Measurements from ENCODE around the gene ARID3A. TPM values are rescaled to one million over a fixed set of nuclear protein-coding genes. Genes with fewer than 3 reads are reported as not detected.

Gene ARID3A
- total and polyA plus RNA-seq, 2 of the 8 experiments (the other 6 are each of a cell fraction or from before 2014, with no cell fraction given) = 40.5 to 77.4 TPM

GRCh38 chr19:902446-903226 is 23.2 kb upstream of the ARID3A start:
- no peak overlapping the region for H3K4me3 ChIP-seq (ENCODE audit: extremely low read depth in 1 of 4, insufficient read depth in 2 of 4, low read depth in 3 of 4, low read length in 4 of 4)
- POLR2A ChIA-PET (ENCODE audit: partially characterized antibody) = interaction anchor here (0.6 to 1.4 kb wide), 10 partner anchors 8 to 125 kb away, joined by 3 to 5 read pairs (median 4); partner anchors contain the start of genes PTBP1 and WDR18
- CTCF ChIA-PET (ENCODE audit: partially characterized antibody) = interaction anchor here (0.7 to 2.2 kb wide), 5 partner anchors 10 to 133 kb away, joined by 3 to 8 read pairs (median 6); partner anchors contain the start of genes MED16 and RNU6-9

More at GRCh38 chr19:902446-903226, 23.2 kb upstream of the ARID3A start:
- H3K27ac ChIP-seq (ENCODE audit: low read depth, low read length) = no peak overlapping the region
- peaks cover 0 to 10% (median 4%) of the 10 kb centered on the region in 4 experiments; a peak in 4 of 7 replicates for H3K4me1 ChIP-seq (replicated peaks in 1 of 4; ENCODE audit: control insufficient read depth in 3 of 4, insufficient read depth in 4 of 4, low read length in 3 of 4)
- H2BK20ac ChIP-seq (ENCODE audit: low read length) = no peak overlapping the region
- H3K4me2 ChIP-seq (ENCODE audit: insufficient read depth in 1 of 2, low read depth in 2 of 2, low read length in 2 of 2) = no peak overlapping the region
- no peak overlapping the region for H2AFZ ChIP-seq (ENCODE audit: low read length)
- no peaks in the 10 kb centered on the region for H3K9me3 ChIP-seq (ENCODE audit: insufficient read depth in 2 of 2, low read depth in 1 of 2, low read length in 1 of 2)
- H3K23me2 ChIP-seq (ENCODE audit: low read depth, low read length) = peaks cover 3% of the 10 kb centered on the region; the same call in 1 of the 2 replicates
- H3K27me3 ChIP-seq (replicated peaks in 1 of 4; ENCODE audit: control insufficient read depth in 3 of 4, extremely low read depth in 1 of 4, insufficient read depth in 3 of 4, low read length in 3 of 4) = no peaks in the 10 kb centered on the region
- no peak overlapping the region for H4K5ac ChIP-seq (ENCODE audit: insufficient read length, low read depth, low read length)
- WGBS, 2 experiments (ENCODE audit: extremely low coverage in 1 of 2, insufficient coverage in 1 of 2, insufficient read length in 1 of 2, insufficient replicate concordance in 2 of 2, low coverage in 1 of 2, low lambda C conversion rate in 2 of 2, missing lambda C conversion rate in 1 of 2) = 91% methylated on average over 14 of the region's 14 CpGs; no CpG with 5 or more reads in 1 of the 2 experiments
- H4K8ac ChIP-seq (ENCODE audit: extremely low read depth, insufficient read depth, low read length) = no peak overlapping the region
- H3K18ac ChIP-seq (ENCODE audit: extremely low read depth, low read length) = no peak overlapping the region
- no peak overlapping the region for H3K9ac ChIP-seq (replicated peaks in 1 of 4; ENCODE audit: extremely low read depth in 1 of 4, low read depth in 3 of 4, low read length in 3 of 4)
- H3K79me1 ChIP-seq (ENCODE audit: low read depth, low read length) = peaks cover 7% of the 10 kb centered on the region
- H2BK5ac ChIP-seq (ENCODE audit: low read depth, low read length) = no peak overlapping the region
- peaks cover 13 to 32% of the 10 kb centered on the region in 2 experiments for H4K20me1 ChIP-seq (replicated peaks in 1 of 2; ENCODE audit: control insufficient read depth in 1 of 2, insufficient read depth in 2 of 2, low read length in 2 of 2)
- TF ChIP-seq KDM1A (IDR thresholded peaks at IDR 0.05; ENCODE audit: borderline replicate concordance, low read length) = peak; percentile 63; the same call in 1 of the 2 replicates
- no peak for TF ChIP-seq CTCF (IDR thresholded peaks at IDR 0.05; ENCODE audit: control extremely low read depth in 1 of 3, insufficient read depth in 1 of 3, low read depth in 1 of 3, low read length in 3 of 3)
- TF ChIP-seq NRF1 (IDR thresholded peaks at IDR 0.05; ENCODE audit: low read depth, low read length) = no peak
- TF ChIP-seq, protein P1, sequence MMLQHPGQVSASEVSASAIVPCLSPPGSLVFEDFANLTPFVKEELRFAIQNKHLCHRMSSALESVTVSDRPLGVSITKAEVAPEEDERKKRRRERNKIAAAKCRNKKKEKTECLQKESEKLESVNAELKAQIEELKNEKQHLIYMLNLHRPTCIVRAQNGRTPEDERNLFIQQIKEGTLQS (IDR thresholded peaks at IDR 0.05; ENCODE audit: insufficient read depth, low read depth, low read length) = no peak
- no peak for TF ChIP-seq POLR2A (IDR thresholded peaks at IDR 0.05; ENCODE audit: control extremely low read depth in 1 of 2, low read depth in 2 of 2, low read length in 2 of 2)
- TF ChIP-seq CEBPB (IDR thresholded peaks at IDR 0.05; ENCODE audit: low read depth, low read length) = no peak
- no peak for TF ChIP-seq KDM5A (IDR thresholded peaks at IDR 0.05; ENCODE audit: low read length)
- no peak overlapping the region for H4K91ac ChIP-seq (replicated peaks; ENCODE audit: insufficient read length, low read length)
- peaks cover 0 to 22% of the 10 kb centered on the region in 2 experiments; a peak in 2 of 4 replicates for H3K79me2 ChIP-seq (ENCODE audit: control insufficient read depth in 1 of 2, insufficient read depth in 2 of 2, low read length in 2 of 2)
- H3K4ac ChIP-seq (replicated peaks; ENCODE audit: insufficient read length, low read depth, low read length) = no peak overlapping the region
- FAIRE-seq = no peak
- H2BK12ac ChIP-seq (ENCODE audit: low read depth, low read length) = no peak overlapping the region
- no peak overlapping the region for H3K14ac ChIP-seq (ENCODE audit: insufficient read length)
- no peak overlapping the region for H2BK15ac ChIP-seq (ENCODE audit: low read length)
- no peak overlapping the region for H2BK120ac ChIP-seq (replicated peaks; ENCODE audit: low read depth, low read length)
- H3K36me3 ChIP-seq (ENCODE audit: control insufficient read depth in 2 of 4, insufficient read depth in 4 of 4, low read length in 3 of 4) = peaks cover 0 to 11% (median 2%) of the 10 kb centered on the region in 4 experiments; a peak in 2 of 8 replicates
- H2AK5ac ChIP-seq (ENCODE audit: low read depth, low read length) = no peak overlapping the region
- DNase-seq (ENCODE audit: low read depth in 1 of 2, low spot score in 2 of 2) = no peak
- H3K56ac ChIP-seq (replicated peaks; ENCODE audit: insufficient read length, low read depth, low read length) = no peak overlapping the region
- H3K23ac ChIP-seq (ENCODE audit: insufficient read length) = no peak overlapping the region
